ENCODE results near the gene C17orf78.
"Not testable (repeated sequence)": the region's sequence is repeated elsewhere in the genome, so short reads cannot be mapped to it uniquely, and the experiment has no call there.

C17orf78 gene

DNA sequence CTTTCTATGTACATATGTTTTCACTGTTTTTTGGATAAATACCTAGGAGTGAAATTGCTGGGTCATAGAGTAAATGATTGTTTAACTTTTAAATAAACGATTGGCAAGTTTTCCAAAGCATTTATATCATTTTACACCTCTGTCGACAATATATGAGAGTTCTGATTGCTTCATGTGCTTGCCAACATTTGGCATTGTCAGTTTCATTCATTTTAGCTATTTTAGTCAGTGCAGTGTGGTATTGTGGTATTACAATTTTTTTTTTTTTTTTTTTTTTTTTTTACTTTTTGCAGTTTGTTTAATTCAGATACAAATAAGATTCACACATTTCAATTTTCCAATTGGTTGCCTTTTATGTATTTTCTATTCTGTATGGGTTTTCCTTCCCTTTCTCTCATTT is 56.9 kb downstream of the C17orf78 start:
- TF ChIP-seq MYC (IDR thresholded peaks at IDR 0.05; ENCODE audit: low read depth, low read length) (no peak), POLR2A (IDR thresholded peaks at IDR 0.05; ENCODE audit: extremely low read depth, insufficient read length) (no peak)
- TF ChIP-seq, protein P1, sequence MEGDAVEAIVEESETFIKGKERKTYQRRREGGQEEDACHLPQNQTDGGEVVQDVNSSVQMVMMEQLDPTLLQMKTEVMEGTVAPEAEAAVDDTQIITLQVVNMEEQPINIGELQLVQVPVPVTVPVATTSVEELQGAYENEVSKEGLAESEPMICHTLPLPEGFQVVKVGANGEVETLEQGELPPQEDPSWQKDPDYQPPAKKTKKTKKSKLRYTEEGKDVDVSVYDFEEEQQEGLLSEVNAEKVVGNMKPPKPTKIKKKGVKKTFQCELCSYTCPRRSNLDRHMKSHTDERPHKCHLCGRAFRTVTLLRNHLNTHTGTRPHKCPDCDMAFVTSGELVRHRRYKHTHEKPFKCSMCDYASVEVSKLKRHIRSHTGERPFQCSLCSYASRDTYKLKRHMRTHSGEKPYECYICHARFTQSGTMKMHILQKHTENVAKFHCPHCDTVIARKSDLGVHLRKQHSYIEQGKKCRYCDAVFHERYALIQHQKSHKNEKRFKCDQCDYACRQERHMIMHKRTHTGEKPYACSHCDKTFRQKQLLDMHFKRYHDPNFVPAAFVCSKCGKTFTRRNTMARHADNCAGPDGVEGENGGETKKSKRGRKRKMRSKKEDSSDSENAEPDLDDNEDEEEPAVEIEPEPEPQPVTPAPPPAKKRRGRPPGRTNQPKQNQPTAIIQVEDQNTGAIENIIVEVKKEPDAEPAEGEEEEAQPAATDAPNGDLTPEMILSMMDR (IDR thresholded peaks at IDR 0.05; ENCODE audit: low read depth, low read length): no peak
- TF ChIP-seq, protein P2, sequence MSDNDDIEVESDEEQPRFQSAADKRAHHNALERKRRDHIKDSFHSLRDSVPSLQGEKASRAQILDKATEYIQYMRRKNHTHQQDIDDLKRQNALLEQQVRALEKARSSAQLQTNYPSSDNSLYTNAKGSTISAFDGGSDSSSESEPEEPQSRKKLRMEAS (IDR thresholded peaks at IDR 0.05; ENCODE audit: low read depth, low read length): no peak
- no peak overlapping the region for H3K4me3 ChIP-seq (ENCODE audit: low read depth, low read length)
- no peak for DNase-seq (ENCODE audit: low read depth)

DNA sequence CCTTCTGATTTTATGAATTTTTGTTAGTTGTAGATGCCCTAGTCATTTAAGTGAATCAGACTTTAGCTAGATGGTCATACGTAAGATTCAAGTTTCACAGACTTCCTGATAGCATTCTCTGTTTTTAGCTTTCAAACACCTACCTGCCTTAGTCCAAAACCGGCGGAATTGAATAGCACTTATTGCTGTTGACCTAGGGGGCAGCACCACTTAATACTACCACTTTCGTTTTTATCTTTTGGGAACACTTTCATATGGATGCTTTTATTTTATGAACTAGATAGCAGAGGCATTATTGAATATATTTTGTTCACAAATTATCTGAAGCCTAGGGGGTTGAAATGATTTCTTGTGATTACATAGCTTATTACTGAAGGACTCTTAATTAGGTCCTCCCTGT is 62.4 kb downstream of the C17orf78 start:
- TF ChIP-seq POLR2A (IDR thresholded peaks at IDR 0.05; ENCODE audit: extremely low read depth, insufficient read length) (no peak), MYC (IDR thresholded peaks at IDR 0.05; ENCODE audit: low read depth, low read length) (no peak)
- TF ChIP-seq, protein P1 (IDR thresholded peaks at IDR 0.05; ENCODE audit: low read depth, low read length): no peak
- TF ChIP-seq, protein P2 (IDR thresholded peaks at IDR 0.05; ENCODE audit: low read depth, low read length): no peak
- DNase-seq (ENCODE audit: low read depth): no peak
- H3K4me3 ChIP-seq (ENCODE audit: low read depth, low read length): no peak overlapping the region

DNA sequence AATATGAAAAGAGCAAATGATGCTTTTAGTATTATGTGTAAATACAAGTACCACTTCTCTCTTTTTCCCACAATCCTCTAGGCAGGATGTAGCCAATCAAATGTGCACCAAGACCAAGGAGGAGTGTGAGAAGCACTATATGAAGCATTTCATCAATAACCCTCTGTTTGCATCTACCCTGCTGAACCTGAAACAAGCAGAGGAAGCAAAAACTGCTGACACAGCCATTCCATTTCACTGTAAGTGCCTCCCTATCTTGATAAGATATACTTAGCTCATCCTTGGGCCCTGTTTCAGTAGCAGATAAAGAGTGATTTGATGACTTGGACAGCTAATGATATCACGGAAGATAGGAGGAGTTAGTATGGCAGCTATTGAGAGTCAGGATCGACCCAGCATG is 64.6 kb downstream of the C17orf78 start:
- TF ChIP-seq MYC (IDR thresholded peaks at IDR 0.05; ENCODE audit: low read depth, low read length): no peak
- TF ChIP-seq, protein P1 (IDR thresholded peaks at IDR 0.05; ENCODE audit: low read depth, low read length): no peak
- TF ChIP-seq, protein P2 (IDR thresholded peaks at IDR 0.05; ENCODE audit: low read depth, low read length): no peak
- TF ChIP-seq POLR2A (IDR thresholded peaks at IDR 0.05; ENCODE audit: extremely low read depth, insufficient read length): no peak

DNA sequence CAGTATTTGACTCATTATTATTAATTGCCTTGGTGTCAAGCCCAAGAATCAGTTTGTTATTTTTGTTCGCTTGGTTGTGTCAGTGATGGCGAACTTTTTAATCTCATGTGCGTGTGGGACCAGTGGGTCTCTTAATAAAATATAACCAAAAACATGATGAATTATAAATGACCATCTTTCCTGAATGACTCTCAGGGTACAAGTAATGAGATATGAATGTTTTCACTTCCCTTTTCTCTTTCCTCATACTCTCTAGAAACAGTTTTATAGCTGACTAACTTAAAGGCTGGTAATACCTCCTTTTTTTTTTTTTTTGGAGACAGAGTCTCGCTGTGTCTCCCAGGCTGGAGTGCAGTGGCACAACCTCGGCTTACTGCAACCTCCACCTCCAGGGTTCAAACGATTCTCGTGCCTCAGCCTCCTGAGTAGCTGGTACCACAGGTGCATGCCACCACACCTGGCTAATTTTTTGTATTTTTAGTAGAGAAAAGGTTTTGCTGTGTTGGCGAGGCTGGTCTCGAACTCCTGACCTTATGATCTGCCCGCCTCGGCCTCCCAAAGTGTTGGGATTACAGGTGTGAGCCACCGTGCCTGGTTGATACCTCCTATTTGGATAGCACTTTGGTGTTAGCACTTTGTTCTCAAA is 65.7 kb downstream of the C17orf78 start:
- not testable (repeated sequence) for H3K4me3 ChIP-seq (ENCODE audit: low read depth, low read length)
- DNase-seq (ENCODE audit: low read depth): peak; percentile 37

More for the DNA sequence above, 64.6 kb downstream of the C17orf78 start:
- no peak for DNase-seq (ENCODE audit: low read depth)
- no peak overlapping the region for H3K4me3 ChIP-seq (ENCODE audit: low read depth, low read length)
